ENCODE measurements around the gene SLC22A4.

Gene SLC22A4

DNA sequence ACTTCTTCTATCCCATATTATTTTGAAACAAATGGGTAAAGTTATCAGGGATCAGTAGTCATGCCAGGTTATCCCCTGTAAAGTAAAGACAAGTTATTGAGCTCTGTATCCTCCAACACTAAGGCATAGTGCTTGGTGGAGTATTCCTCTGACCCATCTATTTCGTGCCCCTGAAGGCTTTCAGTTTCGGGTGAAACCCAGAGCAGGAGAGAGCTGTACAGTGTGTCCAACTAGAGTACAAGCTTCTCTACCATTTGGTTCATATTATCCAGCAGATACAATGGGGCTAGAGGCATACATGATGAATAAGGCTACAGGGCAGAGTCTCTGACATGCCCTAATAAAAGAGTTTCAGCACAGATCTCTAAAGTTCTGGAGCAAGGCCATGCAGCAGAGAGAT, 3.2 kb upstream of the SLC22A4 start:
- H3K27ac ChIP-seq: no peak overlapping the region
- TF ChIP-seq ZFX (IDR thresholded peaks at IDR 0.05; ENCODE audit: borderline replicate concordance): no peak
- TF ChIP-seq, protein P1, sequence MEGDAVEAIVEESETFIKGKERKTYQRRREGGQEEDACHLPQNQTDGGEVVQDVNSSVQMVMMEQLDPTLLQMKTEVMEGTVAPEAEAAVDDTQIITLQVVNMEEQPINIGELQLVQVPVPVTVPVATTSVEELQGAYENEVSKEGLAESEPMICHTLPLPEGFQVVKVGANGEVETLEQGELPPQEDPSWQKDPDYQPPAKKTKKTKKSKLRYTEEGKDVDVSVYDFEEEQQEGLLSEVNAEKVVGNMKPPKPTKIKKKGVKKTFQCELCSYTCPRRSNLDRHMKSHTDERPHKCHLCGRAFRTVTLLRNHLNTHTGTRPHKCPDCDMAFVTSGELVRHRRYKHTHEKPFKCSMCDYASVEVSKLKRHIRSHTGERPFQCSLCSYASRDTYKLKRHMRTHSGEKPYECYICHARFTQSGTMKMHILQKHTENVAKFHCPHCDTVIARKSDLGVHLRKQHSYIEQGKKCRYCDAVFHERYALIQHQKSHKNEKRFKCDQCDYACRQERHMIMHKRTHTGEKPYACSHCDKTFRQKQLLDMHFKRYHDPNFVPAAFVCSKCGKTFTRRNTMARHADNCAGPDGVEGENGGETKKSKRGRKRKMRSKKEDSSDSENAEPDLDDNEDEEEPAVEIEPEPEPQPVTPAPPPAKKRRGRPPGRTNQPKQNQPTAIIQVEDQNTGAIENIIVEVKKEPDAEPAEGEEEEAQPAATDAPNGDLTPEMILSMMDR (IDR thresholded peaks at IDR 0.05): no peak

DNA sequence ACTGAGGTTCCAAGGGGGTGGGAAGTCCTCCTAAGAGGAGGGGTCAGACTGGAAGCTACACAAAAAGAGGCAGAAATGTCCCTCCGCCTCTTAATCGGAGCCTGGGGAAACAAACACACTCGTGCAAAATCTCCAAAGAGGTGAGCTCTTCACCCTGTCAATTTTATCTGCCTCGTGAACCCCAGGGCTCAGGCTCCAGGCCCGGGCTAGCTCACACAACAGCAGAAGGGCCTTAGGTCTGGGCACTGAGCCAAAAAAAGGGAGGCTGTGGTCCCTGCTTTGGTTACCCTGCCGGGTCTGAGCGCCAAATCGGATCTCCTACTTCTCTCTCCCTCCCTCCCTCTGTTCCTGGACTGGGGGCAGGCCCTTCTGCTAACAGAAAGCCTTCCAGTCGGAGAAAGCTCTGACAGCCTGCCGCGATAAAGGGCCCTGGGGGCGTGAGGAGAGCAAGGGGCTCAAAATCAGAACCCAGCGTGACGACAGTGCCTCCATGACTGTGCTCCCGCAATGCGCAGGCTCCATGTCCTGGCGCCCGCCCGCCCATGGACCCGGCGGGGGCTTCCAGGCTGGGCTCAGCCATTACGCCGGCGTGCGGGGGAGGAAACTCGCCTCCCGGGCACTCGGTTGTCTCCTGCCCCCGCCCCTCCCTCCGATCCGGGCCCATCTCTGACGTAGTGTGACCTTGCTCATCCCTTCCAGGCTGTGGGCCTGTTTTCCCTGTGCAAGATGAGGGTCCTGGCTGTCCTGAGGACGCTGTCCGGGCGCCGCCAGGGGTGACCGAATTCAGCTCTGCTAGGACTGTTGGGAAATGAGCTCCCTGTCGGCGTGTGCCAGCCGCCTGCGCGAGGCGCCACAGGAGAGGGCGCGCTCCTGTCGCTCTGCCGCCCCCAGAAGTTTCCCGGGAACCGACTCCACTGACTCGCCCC, 865 bp upstream of the SLC22A4 start:
- TF ChIP-seq, protein P1 (IDR thresholded peaks at IDR 0.05): peak; percentile 42
- TF ChIP-seq ZFX (IDR thresholded peaks at IDR 0.05; ENCODE audit: borderline replicate concordance): no peak
- peak overlapping the region; percentile 96 for H3K27ac ChIP-seq

DNA sequence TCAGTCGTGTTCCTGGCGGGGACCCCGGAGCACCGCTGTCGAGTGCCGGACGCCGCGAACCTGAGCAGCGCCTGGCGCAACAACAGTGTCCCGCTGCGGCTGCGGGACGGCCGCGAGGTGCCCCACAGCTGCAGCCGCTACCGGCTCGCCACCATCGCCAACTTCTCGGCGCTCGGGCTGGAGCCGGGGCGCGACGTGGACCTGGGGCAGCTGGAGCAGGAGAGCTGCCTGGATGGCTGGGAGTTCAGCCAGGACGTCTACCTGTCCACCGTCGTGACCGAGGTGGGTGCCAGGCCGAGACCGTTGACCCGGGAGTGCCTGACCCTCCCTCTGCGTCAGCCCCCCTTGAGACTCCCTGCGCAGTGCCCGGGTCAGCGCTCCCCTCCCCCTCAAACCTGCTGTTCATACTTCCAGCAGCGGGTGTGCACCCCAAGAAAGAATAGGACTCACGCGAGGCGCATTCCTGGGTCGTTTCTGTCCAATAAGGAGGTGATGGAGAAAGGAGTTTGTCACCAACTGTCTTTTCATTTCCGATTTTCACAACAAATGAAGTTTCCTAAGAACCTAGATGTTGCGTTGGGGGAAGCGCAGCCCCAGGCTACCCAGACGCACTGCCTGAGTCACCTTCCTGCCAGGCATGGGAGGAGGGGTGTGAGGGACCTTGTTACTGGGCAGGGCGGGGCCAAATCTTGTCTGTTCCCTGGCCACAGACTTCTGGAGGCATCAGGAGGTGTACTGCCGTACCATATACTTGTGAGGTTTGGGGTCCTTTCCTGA, 722 bp downstream of the SLC22A4 start:
- peak overlapping the region; percentile 96; the same call in 1 of the 2 replicates for H3K27ac ChIP-seq
- TF ChIP-seq, protein P1 (IDR thresholded peaks at IDR 0.05): no peak
- TF ChIP-seq ZFX (IDR thresholded peaks at IDR 0.05; ENCODE audit: borderline replicate concordance): no peak

DNA sequence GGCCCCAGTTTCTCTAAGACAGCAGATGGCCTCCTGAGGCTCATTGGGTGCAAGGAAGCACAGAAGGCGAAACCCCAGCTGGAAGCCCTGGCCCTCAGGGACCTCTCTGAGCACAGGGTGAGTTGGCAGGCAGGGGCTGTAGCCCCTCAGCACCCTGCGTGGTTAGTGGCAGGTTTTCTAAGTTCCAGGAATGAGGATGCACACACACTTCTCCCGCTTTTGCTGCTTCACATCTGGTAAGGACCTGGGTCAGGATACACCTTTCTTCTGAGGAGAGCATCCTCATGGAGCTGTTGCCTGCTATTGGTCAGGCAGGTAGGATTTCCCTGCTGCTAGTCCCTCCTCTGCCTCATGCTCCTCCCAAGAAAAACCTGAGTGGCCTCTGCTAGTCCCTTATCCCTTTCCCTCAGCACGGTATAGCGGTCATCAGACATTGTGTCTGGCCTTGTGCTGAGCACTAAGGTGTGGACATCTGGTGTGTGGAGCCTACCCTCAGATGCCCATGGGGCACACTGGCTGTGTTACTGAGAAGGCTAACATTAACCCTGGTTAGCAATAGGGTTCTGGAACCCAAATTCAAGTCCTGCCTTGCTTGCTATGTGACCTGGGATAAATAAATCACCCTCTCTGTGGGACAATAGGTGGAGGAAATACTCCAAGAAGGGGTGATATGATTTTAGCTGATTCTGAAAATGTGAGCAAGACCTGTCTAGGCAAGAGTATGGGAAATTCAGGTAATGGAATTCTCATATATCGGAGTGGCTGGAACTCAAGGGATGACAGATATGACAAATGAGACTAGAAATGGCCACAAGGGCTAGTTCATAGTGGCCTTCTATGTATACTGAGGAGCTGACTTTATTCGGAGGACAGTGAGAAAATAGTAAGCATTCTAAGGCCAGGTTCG, 1.6 kb downstream of the SLC22A4 start:
- no peak overlapping the region for H3K27ac ChIP-seq
- TF ChIP-seq, protein P1 (IDR thresholded peaks at IDR 0.05): no peak
- TF ChIP-seq ZFX (IDR thresholded peaks at IDR 0.05; ENCODE audit: borderline replicate concordance): no peak

DNA sequence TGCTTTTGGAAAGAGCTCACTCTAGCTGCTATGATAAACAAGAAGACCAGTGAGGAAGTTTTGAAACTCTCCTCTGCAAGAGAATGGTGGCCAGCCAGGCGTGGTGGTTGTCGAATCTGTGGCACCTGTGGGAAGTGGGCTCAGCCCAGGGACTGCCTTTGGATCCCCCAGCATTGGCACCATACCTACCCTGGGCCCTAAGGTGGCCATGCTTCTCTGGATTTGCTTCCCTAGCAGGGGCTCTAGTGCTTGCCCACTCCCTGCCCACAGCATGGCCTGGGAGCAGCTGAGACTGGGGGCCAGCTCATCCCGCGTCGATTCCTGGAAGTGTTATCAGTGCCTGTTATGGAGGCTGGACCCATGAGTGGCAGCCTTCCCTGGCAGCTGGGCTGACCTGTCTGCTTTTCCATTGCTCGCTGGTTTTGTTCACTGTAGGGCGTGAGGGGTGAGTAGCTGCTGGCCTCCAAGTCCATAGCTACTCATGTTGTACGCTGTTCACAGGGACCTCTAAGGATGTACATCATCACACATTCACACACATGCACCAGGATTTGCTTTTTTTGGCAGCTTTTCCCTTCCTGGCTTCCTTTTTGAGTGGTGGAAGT, 2.3 kb downstream of the SLC22A4 start:
- no peak overlapping the region for H3K27ac ChIP-seq
- TF ChIP-seq, protein P1 (IDR thresholded peaks at IDR 0.05): no peak
- TF ChIP-seq ZFX (IDR thresholded peaks at IDR 0.05; ENCODE audit: borderline replicate concordance): no peak

DNA sequence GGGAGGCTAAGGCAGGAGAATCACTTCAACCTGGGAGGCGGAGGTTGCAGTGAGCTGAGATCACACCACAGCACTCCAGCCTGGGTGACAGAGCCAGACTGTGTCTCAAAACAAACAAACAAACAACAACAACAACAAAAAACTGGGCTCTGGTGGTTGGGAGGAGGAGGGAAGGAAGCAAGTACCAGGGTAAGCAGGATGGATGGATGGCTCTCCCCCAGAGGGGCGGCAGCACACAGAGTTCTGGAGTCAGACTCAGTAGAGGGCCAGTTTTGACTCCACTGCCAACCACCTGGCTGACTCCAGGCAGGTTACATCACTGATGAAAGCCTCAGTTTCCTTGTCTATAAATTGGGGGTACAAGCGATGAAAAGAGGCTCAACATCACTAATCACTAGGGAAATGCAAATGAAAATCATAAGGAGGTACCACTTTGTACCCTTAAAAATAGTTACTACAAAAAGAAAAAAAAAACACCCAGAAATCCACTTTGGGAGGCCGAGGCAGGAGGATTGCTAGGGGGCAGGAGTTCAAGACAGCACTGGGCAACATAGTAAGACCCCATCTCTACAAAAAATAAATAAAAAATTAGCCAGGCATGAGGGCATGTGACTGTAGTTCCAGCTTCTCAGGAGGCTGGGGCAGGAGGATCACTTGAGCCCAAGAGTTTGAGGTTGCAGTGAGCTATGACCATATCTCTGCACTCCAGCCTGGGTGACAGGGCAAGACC, 3.2 kb downstream of the SLC22A4 start:
- H3K27ac ChIP-seq: no peak overlapping the region
- TF ChIP-seq, protein P1 (IDR thresholded peaks at IDR 0.05): no peak
- no peak for TF ChIP-seq ZFX (IDR thresholded peaks at IDR 0.05; ENCODE audit: borderline replicate concordance)

All from 22Rv1 (cell line).